WTC11 (cell line): ENCODE results near the gene PFKM. TPM values are rescaled to one million over a fixed set of nuclear protein-coding genes. Genes with fewer than 3 reads are reported as not detected.

Experiments
- ATAC-seq: fragments of 200-7000 bp; cut with Tn5 transposase; 2 replicates; pipeline ENCODE4 v1.10.0; 2021; ENCODE audit warnings: mild to moderate bottlenecking, moderate library complexity
- CTCF ChIA-PET: fragments of 300-600 bp; sonication (Branson Sonifier 250); formaldehyde crosslinking; loops from one replicate; lab custom pipeline; 2021; ENCODE audit warnings: antibody characterized with exemption; lab: Charles Lee
- POLR2A ChIA-PET: fragments of 350-600 bp; sonication (Branson Sonifier 250); formaldehyde crosslinking; loops from one replicate; lab custom pipeline; 2021; ENCODE audit warnings: antibody characterized with exemption; lab: Charles Lee
- DNase-seq: peaks from one replicate; pipeline ENCODE4 v3.0.0; 2021; ENCODE audit warnings: low spot score
- H3K27ac Mint-ChIP-seq: 2 replicates; pipeline ENCODE4 v1.8.0; 2021; ENCODE audit warnings: mixed read lengths
- H3K27me3 Mint-ChIP-seq: 2 replicates; pipeline ENCODE4 v1.8.0; 2021; ENCODE audit warnings: low read depth, mild to moderate bottlenecking, moderate library complexity, mixed read lengths
- H3K36me3 Mint-ChIP-seq: 2 replicates; pipeline ENCODE4 v1.8.0; 2021; ENCODE audit warnings: mixed read lengths
- H3K4me1 Mint-ChIP-seq: 2 replicates; pipeline ENCODE4 v1.8.0; 2022; ENCODE audit warnings: mixed read lengths
- H3K4me3 Mint-ChIP-seq: 2 replicates; pipeline ENCODE4 v1.8.0; 2021; ENCODE audit warnings: mild to moderate bottlenecking, moderate library complexity, mixed read lengths
- H3K9me3 Mint-ChIP-seq: 2 replicates; pipeline ENCODE4 v1.8.0; 2021; ENCODE audit warnings: mixed read lengths
- AFF4 ChIP-seq: sonication (generic); formaldehyde crosslinking; IDR thresholded peaks from 2 replicates; pipeline ENCODE4 v1.8.1; 2023; ENCODE audit warnings: mild to moderate bottlenecking, missing genetic modification reagents, borderline replicate concordance
- ATF1 ChIP-seq: sonication (generic); formaldehyde crosslinking; IDR thresholded peaks from 2 replicates; pipeline ENCODE4 v1.8.1; 2023; ENCODE audit warnings: mild to moderate bottlenecking, moderate library complexity, missing genetic modification reagents
- FOXJ3 ChIP-seq: sonication (generic); formaldehyde crosslinking; IDR thresholded peaks from 2 replicates; pipeline ENCODE4 v1.9.0; 2021; ENCODE audit warnings: missing genetic modification reagents, mild to moderate bottlenecking, borderline replicate concordance
- FOXK1 ChIP-seq: sonication (generic); formaldehyde crosslinking; IDR thresholded peaks from 2 replicates; pipeline ENCODE4 v1.8.0; 2022; ENCODE audit warnings: mild to moderate bottlenecking, moderate library complexity, missing genetic modification reagents
- FOXP4 ChIP-seq: sonication (generic); formaldehyde crosslinking; IDR thresholded peaks from 2 replicates; pipeline ENCODE4 v1.8.0; 2022; ENCODE audit warnings: mild to moderate bottlenecking, missing genetic modification reagents
- GRHL2 ChIP-seq: fragments of 250-450 bp; sonication (Bioruptor Pico); IDR thresholded peaks from 2 replicates; pipeline ENCODE4 v1.8.0; 2022; ENCODE audit warnings: mild to moderate bottlenecking, moderate library complexity; ENCODE audit not compliant: insufficient replicate concordance, severe bottlenecking
- JUN ChIP-seq: sonication (generic); formaldehyde crosslinking; IDR thresholded peaks from 2 replicates; pipeline ENCODE4 v1.8.0; 2023; ENCODE audit warnings: mild to moderate bottlenecking, missing genetic modification reagents
- NFE2L1 ChIP-seq: sonication (generic); formaldehyde crosslinking; IDR thresholded peaks from 2 replicates; pipeline ENCODE4 v1.8.1; 2023; ENCODE audit warnings: missing genetic modification reagents
- NR2C2 ChIP-seq: sonication (generic); formaldehyde crosslinking; IDR thresholded peaks from 2 replicates; pipeline ENCODE4 v1.8.0; 2022; ENCODE audit warnings: mild to moderate bottlenecking, missing genetic modification reagents
- NR3C1 ChIP-seq: sonication (generic); formaldehyde crosslinking; conservative IDR thresholded peaks from 2 replicates; pipeline ENCODE4 v1.8.1; 2023; ENCODE audit warnings: low read depth, mild to moderate bottlenecking, missing genetic modification reagents
- PRDM15 ChIP-seq: sonication (generic); formaldehyde crosslinking; IDR thresholded peaks from 2 replicates; pipeline ENCODE4 v1.8.0; 2022; ENCODE audit warnings: missing genetic modification reagents
- PREB ChIP-seq: sonication (generic); formaldehyde crosslinking; IDR thresholded peaks from 2 replicates; pipeline ENCODE4 v1.8.1; 2022; ENCODE audit warnings: mild to moderate bottlenecking, missing genetic modification reagents, moderate library complexity, borderline replicate concordance
- ZBTB43 ChIP-seq: sonication (generic); formaldehyde crosslinking; IDR thresholded peaks from 2 replicates; pipeline ENCODE4 v1.8.1; 2023; ENCODE audit warnings: mild to moderate bottlenecking, missing genetic modification reagents
- ZNF121 ChIP-seq: sonication (generic); formaldehyde crosslinking; IDR thresholded peaks from 2 replicates; pipeline ENCODE4 v1.8.0; 2023; ENCODE audit warnings: missing genetic modification reagents
- ZNF317 ChIP-seq: sonication (generic); formaldehyde crosslinking; IDR thresholded peaks from 2 replicates; pipeline ENCODE4 v1.8.1; 2023; ENCODE audit warnings: low read depth, mild to moderate bottlenecking, moderate library complexity, missing genetic modification reagents, borderline replicate concordance
- ZNF512 ChIP-seq: sonication (generic); formaldehyde crosslinking; IDR thresholded peaks from 2 replicates; pipeline ENCODE4 v1.8.1; 2022; ENCODE audit warnings: missing genetic modification reagents, borderline replicate concordance
- total RNA-seq: library from RNA; stranded (reverse); gene quantifications from 3 replicates; pipeline ENCODE4 v1.2.3, GENCODE V29; 2021

Gene PFKM
- total RNA-seq, 1 experiment from 2014 or later = 99.3 TPM

- no peak for TF ChIP-seq PRDM15 (CRISPR knock-in tag)
- no peak for TF ChIP-seq GRHL2 (CRISPR knock-in tag)
- 0 out of 2 replicates have a peak, but pooled peaks have one; percentile 23 for TF ChIP-seq FOXP4 (CRISPR knock-in tag)
- TF ChIP-seq ZBTB43 (CRISPR knock-in tag) = no peak
- 0 out of 2 replicates have a peak, but pooled peaks have one; percentile 31 for TF ChIP-seq ZNF512
- no peak for TF ChIP-seq NR2C2 (CRISPR knock-in tag)
- peak; percentile 50; the same call in 1 of the 2 replicates for TF ChIP-seq FOXK1 (CRISPR knock-in tag)
- TF ChIP-seq ZNF121 (CRISPR knock-in tag) = peak; percentile 84
- no peak for TF ChIP-seq FOXJ3 (CRISPR knock-in tag)
- TF ChIP-seq AFF4 = 0 out of 2 replicates have a peak, but pooled peaks have one; percentile 58
Observed at GRCh38 chr12:48119078-48119833, at the start of gene PFKM (continued).

- no peak overlapping the region for H3K4me3 Mint-ChIP-seq
- POLR2A ChIA-PET = no interaction called here
- no peaks in the 10 kb centered on the region for H3K27me3 Mint-ChIP-seq
- DNase-seq (no peak), ATAC-seq (no peak)
- CTCF ChIA-PET = no interaction called here
- no peaks in the 10 kb centered on the region for H3K9me3 Mint-ChIP-seq
- H3K4me1 Mint-ChIP-seq = 0 out of 2 replicates have a peak, but pooled peaks cover 2% of the 10 kb centered on the region
- H3K36me3 Mint-ChIP-seq = peaks cover 40% of the 10 kb centered on the region
- no peak overlapping the region for H3K27ac Mint-ChIP-seq
- TF ChIP-seq PREB (CRISPR knock-in tag) (no peak), ATF1 (no peak), NFE2L1 (CRISPR knock-in tag) (no peak), JUN (CRISPR knock-in tag) (no peak), PRDM15 (CRISPR knock-in tag) (no peak), ZNF317 (CRISPR knock-in tag) (no peak), NR3C1 (CRISPR knock-in tag) (no peak)
Observed at GRCh38 chr12:48070033-48070432, 49.1 kb upstream of the PFKM start.
